UCSD-AML1 (cell line): ENCODE data around the gene GRIK1.

Experiments used
- DNase-seq: peaks from one replicate; lab custom pipeline; 2025; ENCODE audit not compliant: unreplicated experiment; lab: John Stamatoyannopoulos, UW

Gene GRIK1

GRCh38 chr21:29829564-29830275 lies 110.1 kb downstream of the GRIK1 start:
- DNase-seq = no peak

- DNase-seq = no peak
Measured at GRCh38 chr21:29827647-29828046, 112.1 kb downstream of the GRIK1 start.

GRCh38 chr21:29827236-29827635 lies 112.6 kb downstream of the GRIK1 start:
- no peak for DNase-seq

GRCh38 chr21:29826386-29826785 lies 113.4 kb downstream of the GRIK1 start:
- no peak for DNase-seq

- no peak for DNase-seq
Measured at GRCh38 chr21:29825936-29826335, 113.9 kb downstream of the GRIK1 start.

GRCh38 chr21:29825345-29825744 lies 114.5 kb downstream of the GRIK1 start:
- no peak for DNase-seq

- DNase-seq = no peak
Measured at GRCh38 chr21:29822064-29822463, 117.7 kb downstream of the GRIK1 start.

- no peak for DNase-seq
Measured at GRCh38 chr21:29821230-29821629, 118.6 kb downstream of the GRIK1 start.

- no peak for DNase-seq
Measured at GRCh38 chr21:29819675-29820326, 120.0 kb downstream of the GRIK1 start.

- DNase-seq = no peak
Measured at GRCh38 chr21:29818383-29818921, 121.3 kb downstream of the GRIK1 start.

- no peak for DNase-seq
Measured at GRCh38 chr21:29817450-29817849, 122.3 kb downstream of the GRIK1 start.

- no peak for DNase-seq
Measured at GRCh38 chr21:29812947-29813346, 126.8 kb downstream of the GRIK1 start.

GRCh38 chr21:29810871-29811270 lies 128.9 kb downstream of the GRIK1 start:
- DNase-seq = no peak

GRCh38 chr21:29808153-29808552 lies 131.6 kb downstream of the GRIK1 start:
- DNase-seq = no peak

GRCh38 chr21:29805105-29805504 lies 134.7 kb downstream of the GRIK1 start:
- no peak for DNase-seq

GRCh38 chr21:29803191-29803590 lies 136.6 kb downstream of the GRIK1 start:
- DNase-seq = no peak

GRCh38 chr21:29801122-29801521 lies 138.7 kb downstream of the GRIK1 start:
- no peak for DNase-seq

- DNase-seq = no peak
Measured at GRCh38 chr21:29800056-29800455, 139.7 kb downstream of the GRIK1 start.

- no peak for DNase-seq
Measured at GRCh38 chr21:29798840-29799239, 141.0 kb downstream of the GRIK1 start.

GRCh38 chr21:29797155-29797554 lies 142.6 kb downstream of the GRIK1 start:
- DNase-seq = no peak

- no peak for DNase-seq
Measured at GRCh38 chr21:29793712-29794111, 146.1 kb downstream of the GRIK1 start.

- no peak for DNase-seq
Measured at GRCh38 chr21:29789393-29789792, 150.4 kb downstream of the GRIK1 start.
